GM12892 (cell line): ENCODE measurements around the gene DRC1.

Source experiments
- POLR2A ChIP-seq: IDR thresholded peaks from 2 replicates; pipeline ENCODE4 v1.6.1; 2011; ENCODE audit warnings: low read depth, low read length, control low read depth
- POLR2AphosphoS5 ChIP-seq: IDR thresholded peaks from 2 replicates; pipeline ENCODE4 v1.6.1; 2011; ENCODE audit warnings: low read depth, low read length, control low read depth
- TAF1 ChIP-seq: IDR thresholded peaks from 2 replicates; pipeline ENCODE4 v1.6.1; 2011; ENCODE audit warnings: low read depth, mild to moderate bottlenecking, control low read depth, low read length, borderline replicate concordance

DNA sequence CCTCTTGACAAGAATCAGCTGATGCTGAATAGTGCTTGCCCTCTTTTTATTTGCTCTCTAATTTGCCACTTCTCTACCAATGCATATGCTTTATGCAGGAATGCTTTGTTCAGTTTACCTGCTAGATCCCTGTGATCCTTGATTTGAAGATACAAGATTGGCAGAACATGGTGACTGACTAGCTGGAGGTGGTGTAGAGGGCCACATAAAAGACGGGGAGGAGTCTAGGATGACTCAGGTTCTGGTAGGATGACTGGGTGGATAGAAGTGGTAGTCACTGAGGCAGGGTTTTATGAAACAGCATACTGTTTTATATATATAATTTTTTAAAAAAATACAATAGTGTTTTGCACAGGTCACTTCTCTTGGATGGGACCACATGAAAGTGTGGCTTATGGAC is 48.8 kb upstream of the DRC1 start:
- no peak for TF ChIP-seq POLR2A
- TF ChIP-seq POLR2AphosphoS5: no peak
- TF ChIP-seq TAF1: no peak
